CD4-positive, alpha-beta T cell treated with Interleukin-10 for 1 hour (primary cell): ENCODE data around the gene A1BG.
"Not testable (repeated sequence)": the region's sequence is repeated elsewhere in the genome, so short reads cannot be mapped to it uniquely, and the experiment has no call there.

Source experiments
- DNase-seq: peaks from one replicate; pipeline ENCODE4 v3.0.0-alpha.2; 2020

Gene A1BG

DNA sequence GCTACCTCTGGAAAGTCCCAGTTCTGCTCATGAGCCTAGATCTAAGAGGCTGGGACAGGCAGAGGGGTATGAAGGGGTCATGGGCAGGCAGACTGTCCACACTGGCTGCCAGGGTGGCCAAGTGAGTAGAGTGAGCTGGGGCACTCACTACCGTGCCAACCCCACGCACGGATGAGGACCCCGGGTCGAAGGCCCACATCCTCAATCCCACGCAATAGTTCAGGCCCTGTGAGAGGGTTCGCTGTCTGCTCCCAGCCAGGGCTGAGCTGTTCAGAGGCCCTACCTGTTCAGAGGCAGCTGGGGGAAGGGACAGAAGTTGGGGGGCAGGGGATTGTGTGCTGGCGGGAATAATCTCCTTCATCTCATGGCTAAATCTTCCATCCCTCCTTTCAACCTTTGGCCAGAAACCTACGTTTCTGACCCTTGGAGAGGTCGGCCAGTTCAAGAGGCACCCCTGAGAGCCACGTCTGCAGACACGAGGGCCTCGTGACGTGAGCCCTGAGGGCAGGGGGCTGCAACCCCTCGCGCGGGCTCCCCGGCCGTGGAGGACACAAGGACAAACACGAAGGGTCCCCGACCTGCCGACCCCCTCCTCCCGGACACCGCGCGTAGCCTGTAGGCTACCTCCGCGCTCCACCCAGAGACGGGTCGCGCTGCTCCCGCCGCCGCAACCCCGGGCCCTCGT is 32.7 kb upstream of the A1BG start:
- DNase-seq = no peak

DNA sequence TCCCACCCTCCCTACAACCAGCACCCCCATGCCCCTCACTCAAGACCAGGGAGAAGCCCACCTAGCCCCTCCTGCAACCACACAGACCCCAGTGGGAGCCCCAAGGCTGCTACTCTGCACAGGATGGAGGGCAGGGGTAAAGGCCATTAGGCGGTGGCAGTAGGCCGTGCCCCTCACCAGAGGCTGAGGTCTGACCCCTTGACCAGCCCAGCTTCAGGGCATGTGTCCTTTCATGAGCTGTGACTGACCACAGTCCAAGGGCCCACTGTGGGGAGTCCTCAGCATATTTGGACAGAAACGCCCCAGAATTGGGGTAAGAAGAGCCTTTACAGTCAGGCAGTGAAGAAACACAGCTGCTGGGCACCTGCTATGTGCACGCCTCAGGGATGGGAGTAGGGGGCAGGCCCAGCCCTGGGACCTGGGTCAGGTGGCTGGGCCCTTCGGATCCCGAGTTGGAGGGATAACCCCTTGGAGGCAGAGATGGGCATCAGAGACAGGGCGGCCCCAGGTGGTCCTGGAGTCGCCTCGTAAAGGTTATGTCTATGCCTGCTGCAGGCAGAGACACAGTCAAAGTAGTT is 32.1 kb upstream of the A1BG start:
- no peak for DNase-seq

DNA sequence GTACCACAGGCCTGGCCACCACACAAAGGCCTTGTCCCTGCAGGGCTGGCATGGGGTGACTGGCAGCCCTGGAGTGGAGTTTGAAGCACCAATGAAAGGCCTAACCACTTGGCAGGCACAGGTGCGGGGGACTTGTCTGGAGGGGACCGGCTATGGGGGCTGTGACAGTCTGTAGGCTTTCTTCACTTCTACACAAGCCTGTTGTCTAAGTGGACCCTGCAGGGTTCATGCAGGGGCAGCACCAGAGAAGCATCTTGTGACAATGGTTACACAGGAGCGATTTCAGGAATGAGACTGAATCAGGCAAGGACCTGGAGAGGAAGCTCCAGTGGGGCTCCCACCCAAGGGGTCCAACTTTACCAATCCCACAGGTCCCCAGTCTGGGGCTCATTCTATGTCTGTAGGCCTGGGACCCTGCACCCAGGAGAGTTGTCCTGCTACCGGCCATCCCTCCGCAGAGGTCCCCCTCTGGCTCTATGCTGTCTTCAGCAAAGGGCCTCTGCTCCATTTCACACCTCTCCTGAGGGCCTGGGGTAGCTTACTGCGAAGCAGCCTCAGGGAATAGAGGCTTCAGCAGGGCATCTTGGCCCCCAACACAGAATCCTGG is 29.8 kb upstream of the A1BG start:
- DNase-seq = no peak

DNA sequence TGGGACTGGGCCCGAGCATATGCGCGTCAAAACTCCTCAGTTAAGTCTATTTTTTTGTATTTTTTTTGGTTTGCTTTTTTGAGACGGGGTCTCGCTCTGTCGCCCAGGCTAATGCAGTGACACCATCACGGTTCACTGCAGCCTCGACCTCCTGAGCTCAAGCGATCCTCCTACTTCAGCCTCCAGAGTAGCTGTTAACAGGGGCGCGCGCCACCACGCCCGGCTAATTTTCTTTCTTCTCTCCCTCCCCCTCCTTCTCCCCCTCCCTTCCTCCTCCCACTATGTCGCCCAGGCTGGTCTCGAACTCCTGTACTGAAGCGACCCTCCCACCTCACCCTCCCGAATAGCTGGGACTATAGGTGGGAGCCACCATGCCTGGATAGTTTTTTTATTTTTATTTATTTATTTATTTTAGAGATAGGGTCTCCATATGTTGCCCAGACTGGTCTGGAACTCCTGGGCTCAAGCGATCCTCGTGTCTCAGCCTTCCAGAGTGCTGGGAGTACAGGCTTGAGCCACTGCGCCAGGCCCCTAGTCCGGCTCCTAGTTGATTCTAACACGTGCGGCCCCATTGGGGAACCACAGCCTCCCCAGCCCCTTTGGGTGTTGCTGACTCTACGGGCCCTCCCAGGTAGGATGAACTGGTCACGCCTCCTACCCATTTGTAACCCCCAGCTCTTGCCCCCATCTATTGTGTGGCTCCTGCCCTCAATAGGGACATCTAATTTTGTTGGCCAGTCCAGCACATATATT is 28.3 kb upstream of the A1BG start:
- DNase-seq = no peak

DNA sequence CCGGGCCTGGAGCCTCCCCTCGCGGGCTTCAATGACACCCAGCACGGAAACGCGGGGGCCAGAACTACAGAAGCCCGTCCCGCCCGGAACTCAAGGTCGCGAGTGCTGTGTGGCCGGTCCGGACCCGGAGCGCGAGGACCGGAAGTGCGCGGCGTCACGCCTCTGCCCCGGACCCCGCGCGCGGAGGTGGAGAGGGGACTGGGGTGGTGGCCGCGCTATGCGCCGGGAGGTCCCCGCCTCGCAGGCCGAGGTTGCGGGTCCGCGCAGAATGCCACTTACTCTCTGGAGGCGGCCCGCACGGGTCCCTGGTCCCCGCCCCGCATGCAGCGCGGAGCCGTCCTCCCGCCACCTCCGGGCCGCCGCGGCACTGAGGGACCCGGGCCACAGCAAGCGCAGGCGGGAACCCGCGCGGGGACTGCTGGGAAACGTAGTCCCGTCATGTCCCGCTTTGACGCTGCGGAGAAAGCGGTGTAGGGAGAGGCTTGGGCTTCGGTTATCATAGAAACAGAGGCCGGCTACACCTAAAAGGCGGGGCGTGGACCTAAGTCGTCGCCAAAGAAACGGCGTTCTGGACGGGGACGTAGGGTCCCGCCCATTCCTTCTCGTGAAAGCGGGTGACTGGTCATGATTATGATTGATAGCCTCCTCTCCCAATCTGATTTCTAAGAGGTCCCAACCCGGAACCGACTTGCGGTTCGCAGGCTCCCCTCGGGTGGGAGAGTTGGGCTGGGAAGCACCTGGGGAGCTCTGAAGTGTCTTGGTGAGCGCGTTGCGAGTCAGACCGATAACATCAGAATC is 27.6 kb upstream of the A1BG start, which contains the start of gene ZNF837:
Gene ZNF837 (minus strand): TSS at position 369 of the 798 bp plus-strand sequence. CDS start 11,698 bp downstream, outside the sequence.
- DNase-seq = peak; percentile 100

DNA sequence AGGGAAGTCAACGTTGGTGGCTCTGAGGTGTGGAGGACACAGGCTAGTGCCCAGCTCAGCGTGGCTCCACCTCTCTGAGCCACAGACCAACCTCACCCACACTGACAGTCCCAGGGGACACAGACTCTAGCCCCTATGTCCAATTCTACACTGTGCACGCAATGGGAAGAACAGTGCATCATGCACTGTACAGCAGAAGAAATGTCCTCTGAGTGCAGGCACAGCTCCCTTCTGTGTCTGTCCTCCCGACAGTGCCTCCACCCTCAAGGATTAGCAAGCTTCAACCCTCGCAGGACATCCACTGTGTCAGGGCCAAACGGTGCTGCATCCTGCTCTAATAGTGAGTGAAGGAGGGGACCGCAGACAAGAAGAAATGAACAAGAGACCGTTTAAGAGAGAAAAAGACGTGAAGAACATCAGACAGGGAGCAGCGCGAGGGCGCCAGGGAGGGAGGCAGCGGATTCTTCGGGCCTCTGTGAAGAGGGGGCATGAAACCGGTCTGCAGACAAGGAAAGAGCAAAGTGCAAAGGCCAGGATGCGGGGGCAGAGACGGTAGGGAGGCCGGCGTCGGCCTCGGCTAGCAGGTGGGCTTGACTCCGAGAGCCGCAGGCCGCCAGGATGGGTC is 26.9 kb upstream of the A1BG start:
- no peak for DNase-seq

DNA sequence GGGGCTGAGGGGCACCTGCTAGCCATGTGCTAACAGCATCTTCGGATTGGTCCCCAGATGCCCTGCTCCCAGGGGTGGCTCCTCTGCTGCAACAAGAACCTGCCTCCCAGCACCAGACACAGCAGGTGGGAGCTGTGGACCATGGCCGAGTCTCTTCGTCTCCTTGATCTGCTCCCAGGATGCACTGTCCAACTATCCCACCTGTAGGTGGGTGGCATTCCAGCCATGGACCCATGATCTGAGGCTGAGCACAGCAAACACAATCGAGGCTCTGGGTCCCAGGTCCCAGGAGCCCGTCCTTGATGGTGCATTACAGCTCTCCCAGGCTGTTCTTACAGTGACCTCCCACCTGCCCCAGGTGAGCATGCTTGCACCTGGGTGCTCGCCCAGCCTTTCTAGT is 26.0 kb upstream of the A1BG start:
- DNase-seq = no peak

DNA sequence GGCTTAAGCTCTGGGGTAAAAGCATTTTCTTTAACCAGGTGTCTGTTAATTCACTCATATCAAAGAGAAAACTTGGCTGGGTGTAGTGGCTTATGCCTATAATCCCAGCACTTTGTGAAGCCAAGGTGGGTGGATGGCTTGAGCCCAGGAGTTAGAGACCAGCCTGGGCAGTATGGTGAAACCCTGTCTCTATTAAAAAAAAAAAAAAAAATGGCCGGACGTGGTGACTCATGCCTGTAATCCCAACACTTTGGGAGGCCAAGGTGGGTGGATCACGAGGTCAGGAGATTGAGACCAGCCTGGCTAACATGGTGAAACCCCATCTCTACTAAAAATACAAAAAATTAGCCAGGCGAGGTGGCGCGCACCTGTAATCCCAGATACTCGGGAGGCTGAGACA is 23.4 kb upstream of the A1BG start:
- DNase-seq = not testable (repeated sequence)

DNA sequence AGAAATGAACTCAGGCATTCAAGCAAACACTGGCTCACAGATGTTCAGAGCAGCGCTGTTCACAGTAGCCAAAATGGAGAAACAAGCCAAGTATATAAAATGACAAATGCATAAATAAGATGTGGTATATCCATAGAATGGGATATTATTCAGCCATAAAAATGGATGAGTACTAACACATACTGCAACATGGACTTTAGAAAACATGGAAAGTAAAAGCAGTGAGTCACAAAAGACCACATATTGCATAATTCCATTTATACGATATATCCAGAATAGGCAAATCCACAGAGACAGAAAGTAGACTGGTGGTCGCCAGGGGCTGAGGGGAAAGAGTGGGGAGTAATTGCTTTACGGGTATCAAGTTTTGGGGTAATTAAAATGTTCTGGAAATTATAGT is 20.9 kb upstream of the A1BG start:
- DNase-seq = no peak

DNA sequence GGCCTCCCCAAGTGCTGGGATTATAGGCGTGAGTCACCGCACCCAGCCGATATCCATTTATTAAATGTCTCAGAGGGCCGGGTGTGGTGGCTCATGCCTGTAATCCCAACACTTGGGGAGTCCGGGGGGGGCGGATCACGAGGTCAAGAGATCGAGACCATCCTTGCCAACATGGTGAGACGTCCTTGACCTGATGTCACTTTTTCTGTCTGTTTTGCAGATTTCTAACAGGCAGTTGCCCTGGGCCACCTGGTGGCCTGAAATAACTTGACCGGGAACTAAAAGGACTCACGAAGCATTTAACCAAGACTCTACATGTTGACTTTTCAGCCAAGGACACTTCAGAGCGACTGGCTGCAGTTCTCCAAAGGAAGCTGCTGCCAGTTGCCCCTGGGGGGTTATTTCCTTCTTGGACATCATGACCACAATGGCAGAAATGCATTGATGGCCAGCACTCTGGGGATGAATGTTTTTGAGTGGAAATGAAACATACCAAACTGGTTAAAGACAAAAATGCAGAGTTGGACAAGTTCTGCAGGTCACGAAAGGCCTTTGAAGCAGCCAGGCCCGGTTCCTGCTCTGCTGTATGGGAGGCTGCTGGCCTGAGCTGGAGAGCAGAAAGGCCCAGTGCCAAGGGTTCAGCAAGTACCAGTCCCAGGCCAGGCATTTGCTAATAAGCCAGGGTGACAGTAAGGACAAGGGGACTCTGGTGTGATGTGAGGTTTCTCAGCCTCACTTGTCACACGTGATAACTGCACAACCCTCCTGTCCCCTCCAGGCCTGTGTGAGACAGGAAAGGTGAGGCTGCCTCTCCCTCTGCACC is 19.2 kb upstream of the A1BG start:
- DNase-seq = no peak

DNA sequence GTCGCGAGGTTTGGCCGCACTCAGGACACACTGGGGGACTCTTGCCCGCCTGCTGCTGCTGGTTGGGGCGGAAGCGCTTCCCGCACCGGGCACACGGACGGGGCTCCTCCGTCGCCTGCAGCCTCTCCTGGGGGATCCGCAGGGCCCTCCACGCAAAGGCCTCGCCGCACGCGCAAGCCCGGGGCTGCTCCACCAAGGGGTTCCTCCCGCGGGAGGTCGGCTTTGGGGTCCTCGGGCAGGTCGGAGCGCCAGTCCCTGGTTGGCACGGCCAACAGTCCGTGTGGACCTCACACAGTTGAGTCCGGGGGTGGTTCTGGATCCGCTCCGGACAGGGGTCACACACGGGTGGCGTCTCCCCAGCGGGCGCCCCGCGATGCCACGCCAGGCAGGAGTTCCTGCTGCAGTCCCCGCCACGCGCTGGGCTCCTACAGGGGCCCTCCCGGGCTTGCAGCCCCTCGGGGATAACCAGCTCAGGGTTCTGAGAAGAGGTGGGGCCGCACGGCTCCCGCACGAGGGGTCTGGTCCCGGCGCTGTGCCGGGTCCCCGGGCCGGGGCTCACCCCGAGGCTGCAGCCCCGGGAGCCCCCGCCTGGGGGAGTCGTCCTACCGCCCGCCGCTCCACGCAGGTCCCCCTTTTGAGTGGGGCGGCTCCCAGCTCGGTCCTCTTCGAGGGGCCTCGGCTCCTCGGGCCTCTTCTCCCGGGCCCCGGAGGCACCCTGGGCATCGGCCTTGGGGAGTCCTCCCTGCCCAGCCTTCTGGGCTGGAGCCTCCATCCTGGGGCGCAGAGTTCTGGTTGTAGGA is 15.5 kb upstream of the A1BG start:
- no peak for DNase-seq

DNA sequence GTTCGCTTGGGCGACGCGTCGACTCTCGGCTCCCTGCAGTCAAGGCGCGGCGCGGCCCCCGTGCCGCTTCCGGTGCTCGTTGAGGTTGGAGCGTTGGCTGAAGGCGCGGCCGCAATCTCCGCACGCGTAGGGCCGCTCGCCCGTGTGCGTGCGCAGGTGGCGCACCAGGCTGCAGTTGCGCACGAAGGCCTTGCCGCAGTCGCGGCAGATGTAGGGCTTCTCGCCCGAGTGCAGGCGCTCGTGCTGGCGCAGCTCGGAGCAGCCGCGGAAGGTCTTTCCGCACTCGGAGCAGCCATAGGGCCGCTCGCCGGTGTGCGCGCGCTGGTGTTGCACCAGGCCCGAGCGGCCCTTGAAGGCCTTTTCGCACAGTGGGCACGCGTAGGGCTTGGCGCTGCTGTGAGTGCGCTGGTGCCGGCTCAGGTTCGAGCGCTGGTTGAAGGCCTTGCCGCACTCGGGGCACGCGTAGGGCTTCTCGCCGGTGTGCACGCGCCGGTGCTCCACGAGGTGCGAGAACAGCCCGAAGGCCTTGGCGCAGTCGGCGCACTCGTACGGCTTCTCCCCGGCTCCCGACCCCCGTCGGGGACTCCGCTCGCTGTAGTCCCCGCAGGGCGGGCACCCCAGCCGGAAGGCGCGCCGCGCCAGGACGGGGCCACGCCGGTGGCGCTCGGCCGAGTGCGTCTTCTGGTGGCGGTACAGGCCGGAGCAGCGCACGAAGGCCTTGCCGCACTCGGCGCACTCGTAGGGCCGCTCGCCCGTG is 14.6 kb upstream of the A1BG start:
- DNase-seq = no peak

DNA sequence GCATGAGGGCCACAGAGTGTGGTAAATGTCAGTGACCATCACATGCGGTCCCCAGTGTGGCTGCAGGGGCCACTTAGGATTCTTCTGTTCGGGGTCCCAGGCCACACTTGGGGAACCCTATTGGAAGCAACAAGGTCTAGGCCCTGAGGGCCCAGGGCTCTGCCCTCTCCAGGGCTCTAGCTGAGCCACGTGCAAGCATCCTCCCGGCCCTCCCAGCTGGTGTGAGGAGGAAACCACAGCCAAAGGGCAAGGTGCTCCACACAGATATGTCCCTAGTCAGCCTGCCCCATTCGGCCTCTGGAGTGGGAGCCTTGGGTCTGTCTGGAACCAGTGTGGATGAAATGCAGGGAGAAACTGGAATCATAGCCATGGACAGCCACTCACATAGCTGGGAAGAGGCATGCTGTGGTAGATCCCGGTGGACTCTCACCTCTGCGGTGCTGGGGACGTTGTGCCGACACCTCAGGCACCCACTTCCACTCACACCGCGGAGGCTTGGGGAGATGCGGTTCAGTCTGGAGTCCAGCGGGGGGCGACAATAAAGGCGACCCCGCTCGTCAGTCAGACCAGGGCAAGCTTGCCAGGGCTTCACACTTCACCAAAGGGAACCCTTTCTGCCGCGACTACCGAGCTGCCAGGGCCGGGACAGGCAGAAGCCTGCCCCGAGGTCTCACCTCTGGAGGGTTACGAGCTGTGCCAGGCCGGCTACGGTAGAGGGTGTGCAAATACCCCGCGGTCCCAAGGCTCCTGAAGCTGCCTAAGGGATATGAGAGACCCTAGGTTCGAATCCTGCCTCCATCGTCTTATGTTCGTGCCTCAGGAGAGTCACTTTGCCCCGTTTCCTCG is 13.5 kb upstream of the A1BG start:
- DNase-seq = no peak

DNA sequence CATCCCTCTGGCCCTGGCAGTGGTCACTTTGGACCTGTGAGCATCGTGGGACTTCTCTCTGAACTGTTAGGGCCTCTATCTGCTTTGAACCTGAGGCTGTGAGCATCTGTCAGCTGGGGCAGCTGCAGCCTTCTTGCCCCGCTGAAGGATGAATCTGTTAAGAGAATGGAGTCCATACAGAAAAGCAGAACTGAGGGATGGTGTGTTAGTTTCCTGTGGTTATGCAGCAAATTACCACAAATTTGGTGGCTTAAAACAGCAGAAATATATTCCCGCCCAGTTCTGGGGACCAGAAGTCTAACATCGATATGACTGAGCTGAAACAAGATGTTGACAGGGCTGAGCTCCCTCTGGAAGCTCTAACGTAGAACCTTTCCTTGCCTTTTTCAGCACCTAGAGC is 10.9 kb upstream of the A1BG start:
- no peak for DNase-seq

DNA sequence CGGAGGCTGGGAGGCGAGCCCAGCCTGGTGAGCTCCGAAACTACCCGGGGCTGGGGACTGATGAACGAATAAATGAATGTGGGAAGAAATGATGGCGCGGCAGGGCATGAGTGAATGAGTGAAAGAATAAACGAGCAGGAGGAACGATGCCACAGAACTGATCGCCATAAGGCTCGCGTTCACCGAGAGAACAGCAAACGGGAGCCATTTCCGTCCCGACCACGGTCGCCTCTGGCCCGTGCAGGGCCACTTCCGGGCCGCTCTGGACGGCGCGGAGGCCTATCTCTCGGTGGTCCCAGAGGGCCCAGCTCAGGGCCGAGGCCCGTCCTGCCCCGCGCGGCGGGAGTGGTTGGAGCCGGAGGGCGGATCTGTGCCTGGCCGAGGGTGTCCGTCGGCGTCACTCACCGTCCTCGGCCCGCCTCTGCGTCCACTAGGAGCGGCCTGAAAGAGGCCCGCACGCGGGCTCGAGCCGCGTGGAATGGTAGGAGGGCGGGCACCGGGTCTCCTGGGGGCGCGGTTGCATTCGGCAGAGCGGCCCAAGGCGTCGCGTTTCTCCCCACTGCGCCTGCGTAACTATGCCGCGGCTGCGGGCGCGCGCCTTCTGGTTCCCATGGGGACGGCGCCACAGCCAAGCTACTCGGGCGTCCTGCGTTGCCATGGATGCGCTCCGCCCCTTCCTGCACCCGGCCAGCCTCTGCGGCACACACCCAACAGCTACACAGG is 9.1 kb upstream of the A1BG start, which contains the start of gene ZNF497:
Gene ZNF497 (minus strand): TSS at position 480 of the 723 bp plus-strand sequence. CDS start 5,116 bp downstream, outside the sequence.
- peak; percentile 97 for DNase-seq

DNA sequence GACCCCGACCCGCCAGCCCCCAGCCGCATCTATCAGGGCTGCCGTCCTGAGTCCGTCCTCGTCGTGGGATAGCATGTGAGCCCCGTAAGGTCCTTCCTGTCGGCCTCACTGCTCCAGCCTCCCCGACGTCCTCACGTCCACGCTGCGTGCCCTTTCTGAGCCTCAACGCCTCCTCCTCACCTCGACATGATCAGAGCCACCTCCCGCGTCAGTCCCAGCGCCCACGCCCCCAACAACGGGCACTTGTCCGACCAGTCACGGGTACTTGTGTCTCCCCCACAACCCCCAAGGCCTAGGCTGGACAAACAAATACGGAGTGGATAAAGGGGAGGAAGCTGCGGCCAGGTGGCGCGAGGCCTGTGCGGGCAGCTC is 8.6 kb upstream of the A1BG start:
- no peak for DNase-seq

DNA sequence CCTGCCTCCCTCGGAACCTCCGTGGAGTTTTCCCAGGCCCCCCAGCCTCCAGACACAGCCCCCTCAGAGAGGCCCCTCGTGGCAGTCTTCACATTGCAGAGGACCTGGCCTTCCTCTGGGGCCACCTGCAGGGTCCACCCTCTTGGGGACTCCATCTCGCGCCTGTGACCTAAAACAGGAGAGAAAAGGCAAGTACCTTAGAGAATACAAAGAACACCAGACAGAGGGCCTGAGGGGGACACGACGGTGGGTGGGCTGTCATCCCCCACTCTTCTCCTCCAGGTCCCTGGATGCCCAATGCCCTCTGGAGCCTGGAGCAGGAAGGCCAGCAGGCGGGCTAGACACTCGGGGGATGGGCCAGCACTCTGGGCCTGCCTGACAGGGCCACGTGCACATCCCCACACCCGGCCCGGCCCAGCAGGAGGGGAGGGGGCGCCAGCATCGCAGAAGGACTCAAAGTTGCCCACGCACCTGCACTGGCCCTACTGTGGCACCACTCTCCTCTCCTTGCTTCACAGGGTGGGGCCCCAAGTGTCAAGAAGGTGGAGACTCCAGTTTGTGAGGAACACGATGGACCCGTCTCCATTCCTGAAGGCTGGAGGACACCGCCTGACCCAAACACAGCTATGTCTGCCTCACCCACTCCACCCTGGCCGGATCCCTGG is 4.3 kb upstream of the A1BG start:
- no peak for DNase-seq
